ENCODE results near the gene SH3BP5L. TPM values are rescaled to one million over a fixed set of nuclear protein-coding genes. Genes with fewer than 3 reads are reported as not detected.
A peak's percentile ranks its signal among the peaks of the same experiment; 100 is the strongest.
"Not testable (repeated sequence)": the region's sequence is repeated elsewhere in the genome, so short reads cannot be mapped to it uniquely, and the experiment has no call there.

SH3BP5L gene
- total RNA-seq, 2 donors from 2014 or later, result 23.1 to 25.3 TPM

DNA sequence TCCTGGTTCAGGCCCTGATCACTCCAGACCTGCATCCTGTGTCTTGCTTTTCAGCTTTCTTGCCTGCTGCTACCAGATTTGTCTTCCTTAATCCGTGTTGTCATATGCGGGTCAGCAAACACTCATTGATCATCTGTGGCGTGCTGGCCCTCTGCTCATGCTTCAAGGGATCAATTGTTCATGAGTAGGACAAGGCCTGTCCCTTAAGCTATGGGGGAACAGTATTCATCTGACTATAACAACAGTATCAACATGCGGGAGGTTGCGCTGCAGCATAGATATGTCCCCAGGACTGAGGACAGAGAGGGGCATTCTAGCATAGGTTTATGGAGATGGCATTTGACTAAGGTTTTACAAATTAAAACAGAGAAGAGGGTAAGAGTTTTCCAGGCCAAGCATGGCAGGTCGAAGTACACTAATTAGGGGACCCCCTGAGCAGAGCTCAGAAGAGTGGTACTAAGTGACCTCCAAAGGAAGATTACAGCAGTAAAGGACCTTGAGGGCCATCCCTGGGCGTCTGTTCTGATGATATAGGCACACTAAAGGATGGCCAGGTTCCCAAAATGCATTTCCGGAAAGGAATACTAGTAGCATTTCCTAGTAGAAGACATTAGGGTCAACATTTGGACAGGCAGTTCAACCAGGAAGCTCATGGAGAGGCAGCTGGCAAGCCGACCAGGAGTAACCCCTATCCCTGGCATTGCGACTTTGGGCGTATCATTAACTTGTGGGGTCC, 11.5 kb upstream of the SH3BP5L start:
- Mint-ChIP-seq H3K27ac (no peak overlapping the region), H3K4me1 (ENCODE audit: low read depth) (peaks cover 31% of the 10 kb centered on the region), H3K27me3 (ENCODE audit: low read depth) (no peaks in the 10 kb centered on the region), H3K36me3 (ENCODE audit: insufficient read depth in 2 of 2) (peaks cover 0 to 1% of the 10 kb centered on the region in 2 donors), H3K4me3 (no peak overlapping the region), H3K9me3 (no peaks in the 10 kb centered on the region)
- ATAC-seq (replicated peaks in 1 of 2) (no peak), DNase-seq (no peak)

DNA sequence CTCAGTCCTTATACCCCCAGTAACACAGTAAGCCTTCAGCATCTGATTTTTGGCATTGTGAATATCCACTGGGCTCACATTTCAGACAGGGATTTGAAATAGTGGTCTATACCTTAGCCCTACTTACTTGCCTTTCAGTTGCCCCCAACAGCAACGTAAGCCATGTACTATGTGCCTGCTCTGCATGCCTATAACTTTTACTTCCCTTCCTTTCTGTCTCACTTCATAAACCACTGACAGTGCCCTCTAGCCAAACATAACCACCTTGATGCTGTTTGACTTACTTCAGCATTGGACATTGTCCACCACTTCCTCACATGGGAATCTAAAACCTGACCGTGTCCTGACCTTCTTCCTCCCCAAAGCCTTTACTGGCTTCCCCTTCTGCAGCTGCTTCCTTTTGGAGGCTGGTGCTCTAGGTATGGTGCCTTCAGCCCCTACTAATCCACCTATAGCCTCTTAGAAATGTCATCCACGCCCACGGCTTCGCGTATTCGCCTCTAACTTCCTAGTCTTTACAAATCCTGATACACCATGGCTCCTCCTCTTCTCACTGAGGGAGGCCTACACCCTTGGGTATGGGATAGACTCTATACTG, 8.7 kb upstream of the SH3BP5L start:
- Mint-ChIP-seq H3K36me3 (ENCODE audit: insufficient read depth in 2 of 2) (no peaks in the 10 kb centered on the region), H3K27me3 (ENCODE audit: low read depth) (no peaks in the 10 kb centered on the region), H3K4me1 (ENCODE audit: low read depth) (peaks cover 4% of the 10 kb centered on the region), H3K4me3 (no peak overlapping the region), H3K9me3 (no peaks in the 10 kb centered on the region), H3K27ac (no peak overlapping the region)
- no peak for ATAC-seq (replicated peaks in 1 of 2)
- DNase-seq, result no peak

DNA sequence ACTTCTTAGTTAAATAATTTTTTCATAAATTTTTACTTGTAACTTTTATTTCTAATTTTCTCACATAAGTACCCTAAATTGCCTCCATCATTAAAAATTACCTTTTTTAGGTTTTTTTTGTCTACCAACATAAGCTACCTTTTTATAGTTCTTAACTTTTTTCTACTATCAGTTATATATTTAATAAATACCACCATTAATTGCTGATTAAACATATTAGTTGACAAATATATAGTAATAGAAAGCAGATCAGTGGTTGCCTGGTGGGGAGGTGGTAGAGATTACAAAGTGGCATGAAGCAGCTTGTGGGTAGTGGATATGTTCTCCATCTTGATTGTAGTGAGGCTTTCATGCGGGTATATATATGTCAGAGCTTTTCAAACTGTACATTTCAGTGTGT, 6.1 kb upstream of the SH3BP5L start:
- Mint-ChIP-seq H3K4me3 (no peak overlapping the region), H3K27me3 (ENCODE audit: low read depth) (no peaks in the 10 kb centered on the region), H3K9me3 (no peaks in the 10 kb centered on the region), H3K27ac (no peak overlapping the region), H3K36me3 (ENCODE audit: insufficient read depth in 2 of 2) (no peaks in the 10 kb centered on the region), H3K4me1 (ENCODE audit: low read depth) (peaks cover 17% of the 10 kb centered on the region)
- ATAC-seq (replicated peaks in 1 of 2) (no peak), DNase-seq (no peak)

DNA sequence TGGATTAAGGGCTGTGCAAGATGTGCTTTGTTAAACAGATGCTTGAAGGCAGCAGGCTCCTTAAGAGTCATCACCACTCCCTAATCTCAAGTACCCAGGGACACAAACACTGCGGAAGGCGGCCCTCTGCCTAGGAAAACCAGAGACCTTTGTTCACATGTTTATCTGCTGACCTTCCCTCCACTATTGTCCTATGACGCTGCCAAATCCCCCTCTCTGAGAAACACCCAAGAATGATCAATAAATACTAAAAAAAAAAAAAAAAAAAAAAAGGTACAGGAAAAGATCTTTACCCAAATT, 5.0 kb upstream of the SH3BP5L start:
- H3K36me3 Mint-ChIP-seq (ENCODE audit: insufficient read depth in 2 of 2); H3K4me3 Mint-ChIP-seq; ATAC-seq (replicated peaks in 1 of 2); H3K9me3 Mint-ChIP-seq; H3K27me3 Mint-ChIP-seq (ENCODE audit: low read depth); DNase-seq; H3K27ac Mint-ChIP-seq: not testable (repeated sequence)
- peaks cover 20% of the 10 kb centered on the region for H3K4me1 Mint-ChIP-seq (ENCODE audit: low read depth)

DNA sequence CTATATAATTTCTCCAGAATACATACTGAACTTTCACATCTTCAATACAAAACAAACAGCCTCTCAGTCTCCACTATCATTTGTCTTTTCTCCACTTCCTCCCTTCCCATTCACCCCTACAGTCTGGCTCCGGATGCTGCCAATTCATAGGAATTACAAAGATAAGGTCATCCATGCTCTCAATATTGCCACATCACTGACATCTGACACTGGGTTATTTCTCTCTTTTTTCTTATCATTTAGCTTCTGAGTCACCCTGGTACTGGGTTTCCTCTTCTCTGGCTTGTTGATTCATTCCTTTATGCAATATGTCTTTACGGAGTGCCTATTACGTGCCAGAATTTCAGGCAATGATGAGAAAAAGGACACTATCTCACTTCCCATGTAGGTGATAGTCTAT, 3.1 kb upstream of the SH3BP5L start:
- Mint-ChIP-seq H3K4me3 (peak overlapping the region in 1 of 2 donors; percentile 25), H3K36me3 (ENCODE audit: insufficient read depth in 2 of 2) (peaks cover 3 to 9% of the 10 kb centered on the region in 2 donors), H3K9me3 (peaks cover 0 to 2% of the 10 kb centered on the region in 2 donors), H3K27ac (peak overlapping the region; percentile 29), H3K4me1 (ENCODE audit: low read depth) (peaks cover 33% of the 10 kb centered on the region), H3K27me3 (ENCODE audit: low read depth) (no peaks in the 10 kb centered on the region)
- ATAC-seq (replicated peaks in 1 of 2), result no peak
- DNase-seq, result no peak

DNA sequence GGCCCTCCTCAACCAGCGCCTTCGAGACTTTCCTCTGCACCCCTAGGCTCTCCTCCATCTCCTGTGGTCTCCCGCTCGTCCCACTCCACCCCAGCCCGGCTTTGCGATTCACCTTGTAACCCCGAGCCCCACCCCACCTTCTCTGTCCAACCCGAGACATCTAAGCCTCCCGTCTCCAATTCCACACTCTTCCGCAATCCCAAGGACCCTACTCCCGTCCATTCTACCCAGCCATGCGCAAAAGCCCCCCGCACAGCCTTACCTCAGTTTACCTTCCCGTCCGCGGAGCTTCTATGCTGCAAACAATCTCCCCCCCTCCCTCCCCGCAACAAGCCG, 174 bp downstream of the SH3BP5L start:
- Mint-ChIP-seq H3K4me1 (ENCODE audit: low read depth) (peaks cover 65% of the 10 kb centered on the region), H3K4me3 (peak overlapping the region; percentile 90 to 99), H3K36me3 (ENCODE audit: insufficient read depth in 2 of 2) (peaks cover 5 to 11% of the 10 kb centered on the region in 2 donors), H3K27me3 (ENCODE audit: low read depth) (no peaks in the 10 kb centered on the region), H3K9me3 (peaks cover 0 to 2% of the 10 kb centered on the region in 2 donors), H3K27ac (peak overlapping the region; percentile 97)
- DNase-seq (no peak), ATAC-seq (replicated peaks in 1 of 2) (peak; percentile 8 to 10)

DNA sequence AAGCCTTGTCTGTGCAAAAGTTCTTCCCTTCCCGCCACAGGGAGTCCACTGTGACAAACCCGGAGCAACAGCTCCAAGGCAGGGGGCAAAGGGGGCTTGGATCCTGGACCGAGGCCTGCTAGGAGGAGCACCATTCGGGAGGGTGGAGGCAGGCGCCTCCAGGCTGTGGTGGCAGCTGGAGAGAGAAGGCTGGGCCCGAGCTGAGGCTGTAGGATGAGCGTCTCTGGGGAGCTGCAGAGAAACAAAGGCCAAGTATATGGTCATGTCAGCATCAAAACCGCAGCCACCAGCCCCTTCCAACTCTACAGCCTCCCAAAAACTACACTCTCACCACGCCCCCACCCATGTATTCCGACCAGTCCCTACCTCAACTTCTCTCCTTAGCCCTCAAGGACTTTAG, 579 bp downstream of the SH3BP5L start:
- peaks cover 0 to 2% of the 10 kb centered on the region in 2 donors for H3K9me3 Mint-ChIP-seq
- H3K4me1 Mint-ChIP-seq (ENCODE audit: low read depth), result peaks cover 69% of the 10 kb centered on the region
- no peak for DNase-seq
- ATAC-seq (replicated peaks in 1 of 2), result no peak
- H3K36me3 Mint-ChIP-seq (ENCODE audit: insufficient read depth in 2 of 2), result peaks cover 7 to 12% of the 10 kb centered on the region in 2 donors
- H3K27me3 Mint-ChIP-seq (ENCODE audit: low read depth), result no peaks in the 10 kb centered on the region
- H3K4me3 Mint-ChIP-seq, result peak overlapping the region; percentile 90 to 99
- peak overlapping the region; percentile 97 for H3K27ac Mint-ChIP-seq

DNA sequence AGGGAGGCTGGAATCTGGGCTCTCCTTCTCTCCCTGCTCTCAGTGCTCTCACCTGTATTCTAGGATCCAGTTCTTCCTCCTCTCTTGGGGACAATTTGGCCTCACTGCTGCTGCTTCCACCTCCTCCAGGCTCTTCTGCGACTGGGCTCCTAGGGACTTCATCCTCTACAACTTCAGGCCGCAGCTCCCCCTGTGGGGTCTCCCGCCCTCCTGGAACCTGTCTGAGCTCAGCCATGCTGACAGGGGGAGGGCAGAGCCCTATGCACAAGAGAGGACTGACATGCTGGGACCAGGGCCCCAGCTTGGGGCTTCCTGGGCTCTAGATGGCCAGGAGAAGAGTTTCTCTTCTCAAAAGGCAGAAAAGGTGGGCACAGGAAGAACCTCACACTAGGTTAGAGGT, 1.0 kb downstream of the SH3BP5L start:
- ATAC-seq (replicated peaks in 1 of 2) (no peak), DNase-seq (no peak)
- Mint-ChIP-seq H3K27ac (no peak overlapping the region), H3K9me3 (peaks cover 0 to 2% of the 10 kb centered on the region in 2 donors), H3K4me1 (ENCODE audit: low read depth) (peaks cover 72% of the 10 kb centered on the region), H3K27me3 (ENCODE audit: low read depth) (no peaks in the 10 kb centered on the region), H3K36me3 (ENCODE audit: insufficient read depth in 2 of 2) (peaks cover 7 to 14% of the 10 kb centered on the region in 2 donors), H3K4me3 (peak overlapping the region; percentile 90 to 99)

DNA sequence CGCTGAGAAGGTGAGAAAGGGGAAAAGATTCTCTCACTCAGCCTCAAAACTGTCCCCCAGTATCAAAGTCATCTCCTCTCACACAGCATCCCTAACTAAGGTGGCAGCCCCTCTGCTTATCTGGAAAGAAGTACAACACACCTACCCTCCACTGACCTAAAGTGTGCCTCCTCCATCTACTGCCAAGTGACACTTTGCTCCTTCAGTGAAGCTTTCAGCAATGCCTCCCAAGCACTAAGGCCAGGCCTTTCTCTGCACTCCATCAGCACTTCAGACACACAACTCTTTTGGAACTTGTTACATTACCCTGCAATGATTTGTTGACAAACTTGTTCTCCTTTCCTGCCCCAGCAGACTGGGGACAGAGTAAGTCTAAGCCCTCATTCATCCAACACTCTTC, 1.4 kb downstream of the SH3BP5L start:
- Mint-ChIP-seq H3K36me3 (ENCODE audit: insufficient read depth in 2 of 2) (peaks cover 7 to 14% of the 10 kb centered on the region in 2 donors), H3K9me3 (peaks cover 0 to 2% of the 10 kb centered on the region in 2 donors), H3K4me3 (peak overlapping the region; percentile 90 to 99), H3K4me1 (ENCODE audit: low read depth) (peaks cover 74% of the 10 kb centered on the region), H3K27me3 (ENCODE audit: low read depth) (no peaks in the 10 kb centered on the region), H3K27ac (peak overlapping the region; percentile 32)
- DNase-seq (no peak), ATAC-seq (replicated peaks in 1 of 2) (no peak)

DNA sequence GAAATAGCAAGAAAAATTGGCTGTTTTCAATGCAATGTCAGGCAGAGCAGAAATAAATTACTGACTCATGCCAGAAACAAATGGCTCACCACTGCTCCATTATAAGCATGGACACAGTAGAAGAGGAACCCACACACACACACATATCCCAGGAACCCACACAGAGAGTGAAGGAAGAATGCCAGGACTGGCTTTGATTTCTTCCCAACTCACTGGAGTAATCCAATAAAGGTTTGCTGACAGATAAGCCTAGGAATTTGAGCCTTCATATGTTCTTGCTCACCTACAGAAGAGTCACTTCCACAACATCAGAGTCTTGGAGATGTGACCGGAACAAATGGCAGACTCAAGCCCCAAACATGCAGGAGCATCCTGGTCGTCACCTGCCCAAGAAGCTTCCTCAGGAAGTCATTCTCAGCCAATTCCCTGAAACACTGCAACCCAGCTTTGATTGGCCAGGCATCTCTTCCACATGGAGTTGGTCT, 2.2 kb downstream of the SH3BP5L start:
- H3K36me3 Mint-ChIP-seq (ENCODE audit: insufficient read depth in 2 of 2), result peaks cover 7 to 17% of the 10 kb centered on the region in 2 donors
- peaks cover 0 to 2% of the 10 kb centered on the region in 2 donors for H3K9me3 Mint-ChIP-seq
- peaks cover 73% of the 10 kb centered on the region for H3K4me1 Mint-ChIP-seq (ENCODE audit: low read depth)
- no peaks in the 10 kb centered on the region for H3K27me3 Mint-ChIP-seq (ENCODE audit: low read depth)
- peak overlapping the region; percentile 90 to 99 for H3K4me3 Mint-ChIP-seq
- DNase-seq, result no peak
- ATAC-seq (replicated peaks in 1 of 2), result no peak
- peak overlapping the region; percentile 38 for H3K27ac Mint-ChIP-seq

DNA sequence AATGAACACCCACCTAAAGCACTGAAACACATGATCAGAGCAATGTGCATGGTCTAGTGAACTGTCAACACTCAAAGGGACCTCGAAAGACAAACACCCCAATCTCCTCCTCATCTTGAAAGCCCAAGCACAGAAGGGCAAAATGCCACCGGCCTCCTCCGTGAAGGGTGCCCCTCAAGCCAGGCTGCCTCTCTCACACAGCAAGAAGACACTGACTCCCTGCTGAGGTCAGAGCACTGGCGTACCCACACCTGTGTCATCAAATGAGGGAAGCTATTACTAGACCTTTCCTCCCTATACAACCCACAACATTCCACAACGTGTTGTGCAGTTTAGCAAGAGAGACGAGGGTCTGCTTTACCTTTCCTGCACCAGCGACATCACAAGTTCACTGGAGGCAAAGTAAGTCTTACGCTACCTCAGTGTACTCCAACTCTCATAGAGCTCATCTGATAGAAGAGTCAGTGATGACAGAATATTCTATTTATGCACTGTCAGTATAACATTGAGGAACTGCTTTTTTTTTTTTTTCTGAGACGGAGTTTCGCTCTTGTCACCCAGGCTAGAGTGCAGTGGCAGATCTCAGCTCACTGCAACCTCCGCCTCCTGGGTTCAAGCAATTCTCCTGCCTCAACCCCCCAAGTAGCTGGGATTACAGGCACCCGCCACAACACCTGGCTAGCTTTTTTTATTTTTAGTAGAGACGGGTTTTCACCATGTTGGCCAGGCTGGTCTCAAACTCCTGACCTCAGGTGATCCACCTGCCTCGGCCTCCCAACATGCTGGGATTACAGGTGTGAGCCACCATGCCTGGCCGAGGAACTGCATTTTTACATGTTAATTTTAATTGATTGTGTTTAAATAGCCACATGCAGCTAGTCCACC, 3.3 kb downstream of the SH3BP5L start:
- no peaks in the 10 kb centered on the region for H3K27me3 Mint-ChIP-seq (ENCODE audit: low read depth)
- ATAC-seq (replicated peaks in 1 of 2), result no peak
- H3K9me3 Mint-ChIP-seq, result peaks cover 0 to 2% of the 10 kb centered on the region in 2 donors
- no peak for DNase-seq
- H3K27ac Mint-ChIP-seq, result no peak overlapping the region
- H3K4me3 Mint-ChIP-seq, result peak overlapping the region; percentile 17 to 90
- peaks cover 81% of the 10 kb centered on the region for H3K4me1 Mint-ChIP-seq (ENCODE audit: low read depth)
- peaks cover 7 to 18% of the 10 kb centered on the region in 2 donors for H3K36me3 Mint-ChIP-seq (ENCODE audit: insufficient read depth in 2 of 2)

DNA sequence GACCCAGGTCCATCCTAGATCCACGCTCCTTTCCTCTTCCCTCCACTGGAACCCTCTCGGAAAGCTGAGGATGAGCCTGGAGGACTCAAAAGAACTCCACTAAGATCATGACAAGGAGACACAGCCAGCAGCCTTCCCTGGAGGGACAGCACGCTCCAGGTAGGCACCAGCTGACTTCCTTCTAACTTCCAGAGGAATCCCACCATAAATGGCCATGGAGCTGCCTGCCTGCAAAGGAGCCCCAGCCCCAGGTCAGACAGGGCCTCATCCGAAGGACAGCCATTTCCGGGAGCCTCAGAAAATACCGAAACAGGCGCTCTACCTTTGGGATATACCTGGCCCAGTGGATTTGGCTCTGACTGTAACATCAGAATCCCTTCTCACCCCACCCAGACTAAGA, 4.1 kb downstream of the SH3BP5L start:
- H3K27ac Mint-ChIP-seq, result no peak overlapping the region
- no peak overlapping the region for H3K4me3 Mint-ChIP-seq
- peaks cover 7 to 19% of the 10 kb centered on the region in 2 donors for H3K36me3 Mint-ChIP-seq (ENCODE audit: insufficient read depth in 2 of 2)
- DNase-seq, result no peak
- ATAC-seq (replicated peaks in 1 of 2), result no peak
- H3K27me3 Mint-ChIP-seq (ENCODE audit: low read depth), result no peaks in the 10 kb centered on the region
- H3K9me3 Mint-ChIP-seq, result peaks cover 0 to under 1% of the 10 kb centered on the region in 2 donors
- peaks cover 81% of the 10 kb centered on the region for H3K4me1 Mint-ChIP-seq (ENCODE audit: low read depth)

DNA sequence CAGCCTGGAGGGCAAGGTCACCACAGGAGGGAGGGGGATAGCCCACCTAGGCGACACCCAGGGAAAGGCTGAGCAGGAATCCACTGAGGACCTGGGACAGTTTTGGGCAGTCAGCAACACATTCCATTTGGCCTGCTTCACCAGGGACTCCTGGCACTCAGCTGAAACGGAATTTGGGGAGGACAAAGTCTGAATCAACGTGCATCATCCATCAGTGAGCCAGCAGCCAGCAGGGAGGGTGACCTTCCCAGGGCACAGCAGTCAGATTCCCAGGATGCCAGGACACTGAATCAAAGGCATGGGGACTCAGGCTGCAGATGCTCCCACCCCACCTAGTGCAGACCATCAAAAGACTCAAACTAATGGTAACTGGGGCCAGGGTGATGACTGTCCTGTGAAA, 4.6 kb downstream of the SH3BP5L start:
- DNase-seq (no peak), ATAC-seq (replicated peaks in 1 of 2) (no peak)
- Mint-ChIP-seq H3K4me1 (ENCODE audit: low read depth) (peaks cover 85% of the 10 kb centered on the region), H3K36me3 (ENCODE audit: insufficient read depth in 2 of 2) (peaks cover 7 to 21% of the 10 kb centered on the region in 2 donors), H3K9me3 (no peaks in the 10 kb centered on the region), H3K27ac (no peak overlapping the region), H3K27me3 (ENCODE audit: low read depth) (no peaks in the 10 kb centered on the region), H3K4me3 (no peak overlapping the region)
